Osteocyte (in vitro differentiated cells): ENCODE data around the gene TUBGCP4. TPM values are rescaled to one million over a fixed set of nuclear protein-coding genes. Genes with fewer than 3 reads are reported as not detected.
A peak's percentile ranks its signal among the peaks of the same experiment; 100 is the strongest.

Experiments used
- DNase-seq: peaks from one replicate; pipeline ENCODE4 v3.0.0; 2021; ENCODE audit warnings: mixed read lengths; ENCODE audit not compliant: unreplicated experiment; ENCODE audit errors: extremely low spot score
- H3K27ac Mint-ChIP-seq: one replicate; pipeline ENCODE4 v1.8.0; 2021; ENCODE audit warnings: mild to moderate bottlenecking, mixed read lengths; ENCODE audit not compliant: unreplicated experiment
- H3K27me3 Mint-ChIP-seq: one replicate; pipeline ENCODE4 v1.8.0; 2021; ENCODE audit warnings: mixed read lengths; ENCODE audit not compliant: unreplicated experiment
- H3K36me3 Mint-ChIP-seq: one replicate; pipeline ENCODE4 v1.8.0; 2021; ENCODE audit warnings: mixed read lengths; ENCODE audit not compliant: unreplicated experiment
- H3K4me1 Mint-ChIP-seq: one replicate; pipeline ENCODE4 v1.8.0; 2021; ENCODE audit warnings: mixed read lengths; ENCODE audit not compliant: unreplicated experiment
- H3K4me3 Mint-ChIP-seq: one replicate; pipeline ENCODE4 v1.8.0; 2021; ENCODE audit warnings: mild to moderate bottlenecking, moderate library complexity, mixed read lengths; ENCODE audit not compliant: unreplicated experiment
- H3K9me3 Mint-ChIP-seq: one replicate; pipeline ENCODE4 v1.8.0; 2021; ENCODE audit warnings: mixed read lengths; ENCODE audit not compliant: unreplicated experiment
- total RNA-seq: library from RNA; stranded (reverse); gene quantifications from 2 replicates; pipeline ENCODE4 v1.2.1, GENCODE V29; 2021
- TF ChIP-seq, protein P1 (sequence below): fragments of 200-600 bp; sonication (generic); IDR thresholded peaks from 2 replicates; pipeline ENCODE4 v1.5.0; 2021; ENCODE audit warnings: antibody characterized with exemption, mild to moderate bottlenecking, moderate library complexity

TUBGCP4 gene
- total RNA-seq, 1 donor from 2014 or later: 19.8 TPM

DNA sequence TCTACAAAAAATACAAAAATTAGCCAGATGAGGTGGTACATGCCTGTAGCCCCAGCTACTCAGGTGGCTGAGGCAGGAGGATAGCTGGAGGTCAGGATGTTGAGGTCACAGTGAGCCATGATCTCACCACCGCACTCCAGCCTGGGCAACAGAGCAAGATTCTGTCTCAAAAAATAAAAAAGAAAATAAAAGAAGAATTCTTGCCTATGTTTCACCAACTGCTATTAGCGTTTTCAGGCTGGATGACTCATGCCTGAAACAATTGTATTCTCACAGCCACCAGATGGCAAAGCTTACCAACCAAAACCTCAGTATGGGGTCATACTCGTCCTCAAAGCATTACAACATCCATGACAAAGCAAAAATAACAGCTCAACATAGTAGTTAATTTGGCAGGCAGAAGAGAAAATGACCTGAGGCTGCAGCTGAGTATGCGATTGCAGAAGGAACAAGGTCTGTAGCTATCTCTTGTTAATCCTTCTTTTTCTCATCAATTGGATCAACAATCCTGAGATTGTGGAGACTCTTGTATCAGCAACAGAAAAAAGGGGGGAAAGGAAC lies 69.9 kb downstream of the TUBGCP4 start:
- H3K4me3 Mint-ChIP-seq: no peak overlapping the region

DNA sequence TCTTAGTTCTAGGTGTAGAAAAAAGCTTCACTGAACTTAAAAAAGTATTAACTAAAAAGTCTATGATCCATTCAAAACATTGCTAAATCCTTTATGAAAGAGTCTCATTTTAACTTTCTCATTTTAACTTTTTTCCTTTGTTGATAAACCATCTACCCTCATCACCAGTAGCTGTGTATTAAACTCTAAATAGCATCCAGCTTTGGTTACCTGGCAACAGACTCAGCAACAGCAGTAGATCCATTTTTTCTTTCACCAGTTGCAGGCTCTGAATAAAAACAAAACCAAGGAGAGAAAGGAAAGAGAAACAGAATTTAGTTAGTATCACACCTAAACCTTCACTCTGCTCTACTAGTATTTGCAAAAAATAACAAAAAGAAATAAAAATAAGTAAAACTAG lies 70.4 kb downstream of the TUBGCP4 start:
- Mint-ChIP-seq H3K27me3 (no peaks in the 10 kb centered on the region), H3K9me3 (no peaks in the 10 kb centered on the region), H3K36me3 (peaks cover 19% of the 10 kb centered on the region), H3K4me3 (no peak overlapping the region), H3K4me1 (peaks cover 11% of the 10 kb centered on the region), H3K27ac (peak overlapping the region; percentile 98)
- DNase-seq: no peak
- TF ChIP-seq, protein P1, sequence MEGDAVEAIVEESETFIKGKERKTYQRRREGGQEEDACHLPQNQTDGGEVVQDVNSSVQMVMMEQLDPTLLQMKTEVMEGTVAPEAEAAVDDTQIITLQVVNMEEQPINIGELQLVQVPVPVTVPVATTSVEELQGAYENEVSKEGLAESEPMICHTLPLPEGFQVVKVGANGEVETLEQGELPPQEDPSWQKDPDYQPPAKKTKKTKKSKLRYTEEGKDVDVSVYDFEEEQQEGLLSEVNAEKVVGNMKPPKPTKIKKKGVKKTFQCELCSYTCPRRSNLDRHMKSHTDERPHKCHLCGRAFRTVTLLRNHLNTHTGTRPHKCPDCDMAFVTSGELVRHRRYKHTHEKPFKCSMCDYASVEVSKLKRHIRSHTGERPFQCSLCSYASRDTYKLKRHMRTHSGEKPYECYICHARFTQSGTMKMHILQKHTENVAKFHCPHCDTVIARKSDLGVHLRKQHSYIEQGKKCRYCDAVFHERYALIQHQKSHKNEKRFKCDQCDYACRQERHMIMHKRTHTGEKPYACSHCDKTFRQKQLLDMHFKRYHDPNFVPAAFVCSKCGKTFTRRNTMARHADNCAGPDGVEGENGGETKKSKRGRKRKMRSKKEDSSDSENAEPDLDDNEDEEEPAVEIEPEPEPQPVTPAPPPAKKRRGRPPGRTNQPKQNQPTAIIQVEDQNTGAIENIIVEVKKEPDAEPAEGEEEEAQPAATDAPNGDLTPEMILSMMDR: no peak

More for the DNA sequence above, 69.9 kb downstream of the TUBGCP4 start:
- Mint-ChIP-seq H3K27ac (peak overlapping the region; percentile 98), H3K27me3 (no peaks in the 10 kb centered on the region), H3K36me3 (peaks cover 18% of the 10 kb centered on the region), H3K4me1 (peaks cover 11% of the 10 kb centered on the region), H3K9me3 (no peaks in the 10 kb centered on the region)
- no peak for DNase-seq
- TF ChIP-seq, protein P1: peak; percentile 70

DNA sequence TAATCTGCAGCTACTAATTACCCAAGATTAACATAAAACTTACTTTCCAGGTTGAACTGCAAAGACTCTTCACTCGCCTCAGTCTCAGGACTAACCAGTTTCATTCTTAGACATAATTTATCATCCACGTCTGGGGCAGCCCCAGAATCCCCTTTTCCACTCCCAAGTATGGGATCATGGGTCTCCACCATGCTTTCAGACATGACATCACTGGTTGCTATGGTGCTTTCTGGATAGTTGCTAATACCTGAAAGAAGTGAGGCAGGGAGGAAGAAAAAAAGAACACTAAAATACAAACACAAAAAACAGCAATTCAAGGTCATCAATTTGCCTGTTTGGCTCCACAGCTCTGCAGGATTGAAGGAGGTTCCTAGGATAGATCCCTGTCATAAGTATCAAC lies 75.4 kb downstream of the TUBGCP4 start:
- Mint-ChIP-seq H3K27ac (no peak overlapping the region), H3K4me1 (peaks cover 1% of the 10 kb centered on the region), H3K27me3 (no peaks in the 10 kb centered on the region), H3K9me3 (no peaks in the 10 kb centered on the region), H3K36me3 (peaks cover 17% of the 10 kb centered on the region), H3K4me3 (no peak overlapping the region)
- TF ChIP-seq, protein P1: no peak
- no peak for DNase-seq

DNA sequence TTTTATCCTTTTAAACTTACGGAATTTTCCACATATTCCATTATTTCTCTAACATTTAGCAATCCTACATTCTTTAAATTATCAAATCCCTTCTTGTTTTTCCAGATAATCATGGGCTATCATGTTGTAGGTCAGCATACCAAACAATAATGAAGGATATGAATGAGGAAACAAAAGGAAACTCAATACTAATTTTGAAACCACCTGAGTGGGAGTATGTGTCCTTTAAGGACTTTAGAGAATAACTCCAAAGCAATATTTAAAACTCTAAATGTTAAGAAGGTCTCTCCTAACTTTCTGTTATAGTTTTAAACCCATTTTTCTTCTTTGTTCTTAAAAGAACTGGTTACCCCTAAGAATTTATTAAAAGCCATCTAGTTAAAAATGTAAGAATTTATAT lies 79.1 kb downstream of the TUBGCP4 start:
- no peak overlapping the region for H3K27ac Mint-ChIP-seq
- peaks cover 20% of the 10 kb centered on the region for H3K36me3 Mint-ChIP-seq
- H3K9me3 Mint-ChIP-seq: no peaks in the 10 kb centered on the region
- H3K4me1 Mint-ChIP-seq: no peaks in the 10 kb centered on the region
- no peak for DNase-seq
- TF ChIP-seq, protein P1: no peak
- H3K27me3 Mint-ChIP-seq: no peaks in the 10 kb centered on the region
- no peak overlapping the region for H3K4me3 Mint-ChIP-seq

Other genes with a start within 250 kb of the TUBGCP4 start
- gene TMEM62, start 237.5 kb upstream of the TUBGCP4 start, total RNA-seq: 11.7 and 15.2 TPM in 2 replicates
- 39.4 and 39.6 TPM in 2 replicates for gene CCNDBP1, start 185.7 kb upstream of the TUBGCP4 start, total RNA-seq
- not detected in 2 replicates for gene EPB42, start 150.1 kb upstream of the TUBGCP4 start, total RNA-seq
- gene TGM5, start 104.2 kb upstream of the TUBGCP4 start, total RNA-seq: not detected in 2 replicates
- not detected in 2 replicates for gene TGM7, start 68.8 kb upstream of the TUBGCP4 start, total RNA-seq
- gene LCMT2, start 40.5 kb upstream of the TUBGCP4 start, total RNA-seq: 8.7 and 8.8 TPM in 2 replicates
- 25.8 and 28.3 TPM in 2 replicates for gene ZSCAN29, start 58 bp upstream of the TUBGCP4 start, total RNA-seq
- 61.2 and 64.6 TPM in 2 replicates for gene TP53BP1, start 122.1 kb downstream of the TUBGCP4 start, total RNA-seq
- gene MAP1A, start 146.5 kb downstream of the TUBGCP4 start, total RNA-seq: 27.6 and 29.2 TPM in 2 replicates
- 26.1 and 34.5 TPM in 2 replicates for gene PPIP5K1, start 219.1 kb downstream of the TUBGCP4 start, total RNA-seq
- not detected in 2 replicates for gene CKMT1B, start 222.9 kb downstream of the TUBGCP4 start, total RNA-seq
- gene STRC, start 247.7 kb downstream of the TUBGCP4 start, total RNA-seq: 0.30 and 0.34 TPM in 2 replicates